ENCODE measurements around the gene MBIP. TPM values are rescaled to one million over a fixed set of nuclear protein-coding genes. Genes with fewer than 3 reads are reported as not detected.

Gene MBIP
- total RNA-seq, 1 experiment from 2014 or later, result 19.1 TPM

DNA sequence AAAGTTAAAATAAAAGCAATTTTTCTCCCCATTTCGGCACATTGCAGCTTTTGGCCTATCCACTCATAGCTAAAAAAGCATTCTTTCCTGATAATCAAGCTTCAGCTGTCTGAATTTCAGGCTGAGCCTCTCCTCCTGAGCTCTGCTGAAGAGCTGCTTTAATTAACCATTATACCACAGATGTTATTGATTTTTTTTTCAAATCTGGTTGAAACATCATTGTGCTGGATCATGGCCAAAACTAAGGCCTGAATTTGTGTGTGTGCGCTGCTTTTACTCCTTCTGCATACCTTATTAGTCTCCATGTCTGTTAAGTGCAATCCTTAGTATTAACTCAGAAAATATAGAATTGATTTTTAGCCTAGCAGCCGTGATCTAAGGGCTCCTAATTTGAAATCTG lies 52.3 kb downstream of the MBIP start:
- no peaks in the 10 kb centered on the region for H3K79me2 ChIP-seq (ENCODE audit: insufficient read depth, low read length)
- H4K20me1 ChIP-seq (ENCODE audit: insufficient read depth), result no peaks in the 10 kb centered on the region
- no peaks in the 10 kb centered on the region for H3K9me3 ChIP-seq (ENCODE audit: control insufficient read depth in 1 of 2, insufficient read depth in 1 of 2, low read depth in 1 of 2, low read length in 2 of 2)
- no peaks in the 10 kb centered on the region for H3K36me3 ChIP-seq (ENCODE audit: control insufficient read depth in 1 of 2, insufficient read depth in 2 of 2, low read length in 2 of 2)
- no peak overlapping the region for H3K9ac ChIP-seq (ENCODE audit: low read length)
- intact Hi-C loops (cut with micrococcal nuclease), result no loop called here
- no peak overlapping the region for H2AFZ ChIP-seq (ENCODE audit: low read depth, low read length, poor library complexity, severe bottlenecking)
- ChIA-PET RAD21 (ENCODE audit: low non-redundant PET in 1 of 2, low total read pairs in 2 of 2, uncharacterized antibody in 2 of 2, unreplicated experiment in 2 of 2) (no interaction called here), CTCF (no interaction called here), POLR2A (no interaction called here)
- no peak for DNase-seq (ENCODE audit: low read depth, low spot score)
- H3K4me3 ChIP-seq (replicated peaks in 1 of 2; ENCODE audit: low read depth in 1 of 2, low read length in 2 of 2), result no peak overlapping the region
- ATAC-seq, result no peak
- TF ChIP-seq RAD21 (IDR thresholded peaks at IDR 0.05; ENCODE audit: low read depth) (no peak), POLR2A (IDR thresholded peaks at IDR 0.05; ENCODE audit: borderline replicate concordance, extremely low read depth, insufficient read depth, insufficient read length) (no peak), SP1 (IDR thresholded peaks at IDR 0.05; ENCODE audit: low read depth) (no peak), FOSL1 (IDR thresholded peaks at IDR 0.05; ENCODE audit: low read depth) (no peak), TCF7L2 (IDR thresholded peaks at IDR 0.05; ENCODE audit: borderline replicate concordance, extremely low read depth, insufficient read depth, insufficient read length) (no peak), CBX3 (IDR thresholded peaks at IDR 0.05; ENCODE audit: low read depth) (no peak), CEBPB (IDR thresholded peaks at IDR 0.05; ENCODE audit: low read depth) (no peak), CTCF (IDR thresholded peaks at IDR 0.05 in 2 of 3, conservative IDR thresholded peaks at IDR 0.05 in 1 of 3; ENCODE audit: borderline replicate concordance in 1 of 3, insufficient read depth in 1 of 3, low read depth in 2 of 3, low read length in 2 of 3) (no peak)
- TF ChIP-seq, protein P1, sequence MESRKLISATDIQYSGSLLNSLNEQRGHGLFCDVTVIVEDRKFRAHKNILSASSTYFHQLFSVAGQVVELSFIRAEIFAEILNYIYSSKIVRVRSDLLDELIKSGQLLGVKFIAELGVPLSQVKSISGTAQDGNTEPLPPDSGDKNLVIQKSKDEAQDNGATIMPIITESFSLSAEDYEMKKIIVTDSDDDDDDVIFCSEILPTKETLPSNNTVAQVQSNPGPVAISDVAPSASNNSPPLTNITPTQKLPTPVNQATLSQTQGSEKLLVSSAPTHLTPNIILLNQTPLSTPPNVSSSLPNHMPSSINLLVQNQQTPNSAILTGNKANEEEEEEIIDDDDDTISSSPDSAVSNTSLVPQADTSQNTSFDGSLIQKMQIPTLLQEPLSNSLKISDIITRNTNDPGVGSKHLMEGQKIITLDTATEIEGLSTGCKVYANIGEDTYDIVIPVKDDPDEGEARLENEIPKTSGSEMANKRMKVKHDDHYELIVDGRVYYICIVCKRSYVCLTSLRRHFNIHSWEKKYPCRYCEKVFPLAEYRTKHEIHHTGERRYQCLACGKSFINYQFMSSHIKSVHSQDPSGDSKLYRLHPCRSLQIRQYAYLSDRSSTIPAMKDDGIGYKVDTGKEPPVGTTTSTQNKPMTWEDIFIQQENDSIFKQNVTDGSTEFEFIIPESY (IDR thresholded peaks at IDR 0.05; ENCODE audit: extremely low read depth, insufficient replicate concordance, low read length), result no peak
- no peak overlapping the region for H3K4me2 ChIP-seq (ENCODE audit: low read length)
- H3K4me1 ChIP-seq (ENCODE audit: control insufficient read depth in 1 of 2, insufficient read depth in 2 of 2, low read length in 2 of 2), result no peaks in the 10 kb centered on the region
- H3K27ac ChIP-seq (ENCODE audit: low read depth, low read length), result no peak overlapping the region
- BruUV-seq (replicated peaks), result no TSS peak
- H3K9me2 ChIP-seq (ENCODE audit: insufficient read depth), result no peaks in the 10 kb centered on the region
- H3K27me3 ChIP-seq (ENCODE audit: insufficient read depth, low read length), result no peaks in the 10 kb centered on the region
